Measurements from ENCODE around the gene RASGRF1.

DNA sequence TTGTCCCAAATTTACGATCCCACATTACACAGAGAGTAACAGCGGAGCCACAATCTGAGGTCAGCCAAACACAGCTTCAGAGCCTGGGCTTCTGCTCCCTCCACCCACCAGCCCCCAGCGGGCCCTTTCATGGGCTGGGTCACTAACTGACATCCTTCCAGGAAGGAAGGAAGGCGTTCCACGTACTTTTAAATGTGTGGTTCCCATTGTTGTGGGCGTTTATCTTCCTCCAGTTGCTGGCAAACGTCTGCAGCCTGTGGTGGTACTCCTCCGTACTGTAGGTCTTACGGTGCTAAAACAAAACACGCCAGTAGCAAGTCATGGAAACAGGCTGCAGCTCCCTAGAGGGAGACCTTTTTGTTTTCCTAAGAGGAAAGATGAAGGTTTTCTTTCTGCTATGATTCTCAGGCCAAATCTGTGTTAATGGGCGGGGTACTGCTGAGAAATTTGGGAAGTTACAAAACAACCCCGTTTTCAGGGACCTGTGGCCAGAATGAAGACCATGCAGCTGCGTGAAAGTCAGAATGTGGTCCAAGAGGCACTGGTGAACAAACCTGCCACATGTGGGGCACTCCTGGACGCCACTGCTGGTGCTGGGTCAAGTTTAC lies 153.3 kb downstream of the RASGRF1 start:
- TF ChIP-seq, protein P1, sequence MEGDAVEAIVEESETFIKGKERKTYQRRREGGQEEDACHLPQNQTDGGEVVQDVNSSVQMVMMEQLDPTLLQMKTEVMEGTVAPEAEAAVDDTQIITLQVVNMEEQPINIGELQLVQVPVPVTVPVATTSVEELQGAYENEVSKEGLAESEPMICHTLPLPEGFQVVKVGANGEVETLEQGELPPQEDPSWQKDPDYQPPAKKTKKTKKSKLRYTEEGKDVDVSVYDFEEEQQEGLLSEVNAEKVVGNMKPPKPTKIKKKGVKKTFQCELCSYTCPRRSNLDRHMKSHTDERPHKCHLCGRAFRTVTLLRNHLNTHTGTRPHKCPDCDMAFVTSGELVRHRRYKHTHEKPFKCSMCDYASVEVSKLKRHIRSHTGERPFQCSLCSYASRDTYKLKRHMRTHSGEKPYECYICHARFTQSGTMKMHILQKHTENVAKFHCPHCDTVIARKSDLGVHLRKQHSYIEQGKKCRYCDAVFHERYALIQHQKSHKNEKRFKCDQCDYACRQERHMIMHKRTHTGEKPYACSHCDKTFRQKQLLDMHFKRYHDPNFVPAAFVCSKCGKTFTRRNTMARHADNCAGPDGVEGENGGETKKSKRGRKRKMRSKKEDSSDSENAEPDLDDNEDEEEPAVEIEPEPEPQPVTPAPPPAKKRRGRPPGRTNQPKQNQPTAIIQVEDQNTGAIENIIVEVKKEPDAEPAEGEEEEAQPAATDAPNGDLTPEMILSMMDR (IDR thresholded peaks at IDR 0.05) = no peak
- TF ChIP-seq POLR2A (IDR thresholded peaks at IDR 0.05) = no peak
